Measurements from ENCODE around the gene SPTBN2.
A peak's percentile ranks its signal among the peaks of the same experiment; 100 is the strongest.

Gene SPTBN2

GRCh38 chr11:66701432-66702240, 27.4 kb downstream of the SPTBN2 start:
- DNase-seq = no peak

DNA sequence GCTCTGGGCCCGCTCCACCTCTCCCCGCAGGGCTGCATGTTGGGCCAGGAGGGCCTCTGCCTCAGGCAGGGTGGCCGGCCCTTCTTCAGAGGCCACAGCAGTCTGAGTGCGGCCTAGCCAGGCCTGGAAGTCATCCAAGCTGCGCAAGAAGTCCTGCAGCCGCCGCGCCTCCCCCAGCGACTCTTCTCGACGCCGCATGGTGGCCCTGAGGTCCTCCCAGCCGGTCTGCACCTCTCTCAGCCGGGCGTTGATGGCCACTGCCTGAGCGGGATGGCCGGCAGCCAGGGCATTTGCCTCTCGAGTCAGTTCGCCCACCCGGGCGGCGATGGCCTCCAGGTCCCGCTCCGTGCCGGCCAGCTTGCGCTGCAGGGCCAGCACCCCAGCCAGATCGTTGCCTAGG, 28.3 kb downstream of the SPTBN2 start:
- no peak for DNase-seq

- no peak for DNase-seq
Measured at GRCh38 chr11:66700337-66700736, 28.7 kb downstream of the SPTBN2 start.

DNA sequence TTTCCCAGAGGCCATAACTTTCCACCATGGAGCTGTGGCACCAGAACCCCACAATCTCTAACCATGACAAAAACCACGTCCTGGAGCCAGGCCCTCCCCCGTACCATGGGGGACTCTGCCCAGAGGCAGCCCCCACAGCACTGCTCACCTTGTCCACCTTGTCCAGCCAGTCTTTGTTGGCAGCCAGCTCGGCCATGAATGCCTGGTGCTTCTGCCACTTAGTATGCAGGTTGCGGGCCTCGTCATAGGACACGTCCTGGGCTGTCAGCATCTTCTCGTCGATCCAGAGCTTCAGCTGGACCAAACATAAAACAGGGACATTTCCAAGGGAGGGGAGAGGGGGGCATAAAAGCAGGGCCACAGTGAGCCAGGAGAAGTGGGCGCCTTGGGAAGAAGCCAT, 30.5 kb downstream of the SPTBN2 start:
- DNase-seq = no peak

DNA sequence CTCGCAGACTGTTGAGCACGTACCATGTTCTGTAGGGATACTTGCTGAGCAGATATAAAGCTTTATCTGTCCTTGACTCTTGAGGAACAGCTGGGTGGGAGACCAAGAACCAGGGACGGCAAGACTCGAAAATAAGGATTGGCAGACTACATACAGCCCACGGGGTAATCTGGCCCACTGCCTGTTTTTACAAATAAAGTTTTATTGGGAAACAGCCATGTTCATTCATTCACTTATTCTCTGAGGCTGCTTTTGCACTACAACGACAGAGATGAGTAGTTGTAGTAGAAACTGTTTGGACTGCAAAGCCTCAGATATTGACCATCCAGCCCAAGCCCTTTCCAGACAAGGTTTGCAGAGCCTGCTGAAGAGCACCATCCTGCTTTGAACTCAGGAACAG, 31.0 kb downstream of the SPTBN2 start:
- no peak for DNase-seq

DNA sequence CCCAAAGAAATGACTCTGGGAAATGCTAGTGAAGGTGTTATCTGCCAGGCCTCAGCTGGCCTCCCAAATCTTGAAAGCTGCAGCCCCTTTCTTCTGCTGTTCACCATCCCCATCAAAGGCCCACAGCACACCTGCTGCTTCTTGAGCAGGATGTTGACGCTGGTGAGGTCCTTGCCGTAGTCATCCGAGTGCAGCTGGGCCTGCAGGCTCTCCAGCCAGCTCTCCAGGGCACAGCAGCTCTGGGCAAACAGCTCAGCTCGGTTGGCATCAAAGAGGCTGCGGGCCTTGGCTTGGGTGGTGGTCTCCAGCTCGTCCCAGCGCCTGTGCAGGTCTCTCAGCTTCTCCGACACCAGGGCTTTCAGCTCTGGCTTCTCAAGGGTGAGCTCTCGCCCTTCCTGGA, 32.9 kb downstream of the SPTBN2 start:
- no peak for DNase-seq

DNA sequence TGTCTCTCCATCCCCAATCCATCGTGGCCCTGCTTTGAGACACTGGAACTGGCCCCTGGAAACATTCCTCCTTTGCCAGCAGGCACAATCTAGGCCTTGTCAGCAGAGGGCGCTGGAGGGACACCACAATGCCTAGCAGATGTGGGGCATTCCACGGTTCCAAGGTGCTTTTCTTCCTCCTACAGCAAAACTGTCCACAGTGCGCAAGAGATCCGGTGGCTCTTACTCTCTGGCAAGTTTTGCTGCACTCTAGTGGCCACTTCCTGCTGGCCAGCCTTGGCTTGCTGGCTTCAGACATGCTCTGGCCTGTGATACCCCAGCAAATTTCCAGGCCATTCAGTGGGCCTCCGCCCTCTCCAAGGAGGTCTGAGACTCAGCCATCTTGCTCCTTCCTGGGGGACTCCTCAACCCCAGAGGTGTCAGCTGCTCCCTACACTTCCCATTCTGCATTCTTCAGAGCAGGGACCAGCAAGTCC, 34.2 kb downstream of the SPTBN2 start:
- peak; percentile 95 for DNase-seq

- no peak for DNase-seq
Measured at GRCh38 chr11:66694056-66694410, 35.0 kb downstream of the SPTBN2 start.

- no peak for DNase-seq
Measured at GRCh38 chr11:66693356-66694055, 35.5 kb downstream of the SPTBN2 start.

GRCh38 chr11:66692871-66693331, 36.1 kb downstream of the SPTBN2 start:
- DNase-seq = no peak

GRCh38 chr11:66692446-66692845, 36.6 kb downstream of the SPTBN2 start:
- no peak for DNase-seq

DNA sequence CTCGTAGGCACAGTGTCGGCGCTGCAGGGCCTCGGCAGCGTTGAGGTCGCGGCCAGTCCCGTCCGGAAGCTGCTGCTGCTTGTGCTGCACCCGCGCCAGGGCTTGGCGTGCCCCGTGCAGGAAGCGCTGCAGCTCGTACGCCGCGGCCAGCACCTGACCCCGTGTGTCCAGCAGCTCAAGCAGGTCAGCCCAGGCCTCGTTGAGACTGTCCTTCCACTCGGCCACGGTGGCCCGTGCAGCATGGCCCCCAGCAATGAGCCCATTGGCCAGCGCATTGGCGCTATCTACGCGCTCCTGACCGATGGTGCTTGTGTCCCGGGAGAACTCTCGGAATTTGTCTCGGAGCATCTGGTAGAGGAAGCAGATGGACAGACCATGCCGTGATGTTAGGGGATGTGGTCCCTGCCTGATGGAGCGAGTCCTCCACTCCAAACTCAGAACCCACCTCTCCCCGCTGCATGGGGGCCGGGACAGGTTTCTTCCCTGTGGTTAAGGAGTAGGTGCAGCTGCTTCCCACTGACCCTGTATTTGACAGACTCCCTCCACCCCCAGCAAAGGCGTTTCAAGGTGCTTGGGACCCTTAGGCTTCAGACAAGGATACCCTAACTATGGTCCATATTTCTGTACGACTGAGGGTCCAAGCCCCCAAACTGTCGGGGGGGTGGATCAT, 37.6 kb downstream of the SPTBN2 start:
- no peak for DNase-seq

- no peak for DNase-seq
Measured at GRCh38 chr11:66689661-66690590, 39.1 kb downstream of the SPTBN2 start.

GRCh38 chr11:66688561-66689534, 40.2 kb downstream of the SPTBN2 start:
- no peak for DNase-seq

DNA sequence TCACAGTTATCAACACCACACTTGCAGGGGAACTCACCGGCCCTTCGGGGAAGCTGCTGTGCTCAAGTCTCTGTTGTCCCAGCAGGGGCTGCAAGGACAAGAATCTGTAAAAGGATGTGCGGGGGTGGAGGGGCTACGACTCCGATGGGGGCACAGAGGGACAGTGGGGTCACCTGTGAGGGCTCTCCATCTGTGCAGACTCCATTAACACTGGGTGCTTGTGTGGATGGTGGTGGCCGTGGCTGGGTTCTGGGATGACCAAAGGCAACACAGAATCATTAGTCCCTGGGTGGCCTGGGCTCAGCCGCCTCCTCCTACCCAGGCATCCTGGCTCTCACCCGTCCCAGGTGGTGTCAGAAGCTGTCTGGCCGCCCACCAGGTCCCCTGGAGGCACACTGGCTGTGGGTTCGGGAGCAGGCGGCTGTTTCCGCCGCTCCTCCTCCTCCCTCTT, 41.2 kb downstream of the SPTBN2 start:
- no peak for DNase-seq

- no peak for DNase-seq
Measured at GRCh38 chr11:66686801-66687750, 41.9 kb downstream of the SPTBN2 start.

GRCh38 chr11:66686100-66686785, 42.8 kb downstream of the SPTBN2 start:
- no peak for DNase-seq

DNA sequence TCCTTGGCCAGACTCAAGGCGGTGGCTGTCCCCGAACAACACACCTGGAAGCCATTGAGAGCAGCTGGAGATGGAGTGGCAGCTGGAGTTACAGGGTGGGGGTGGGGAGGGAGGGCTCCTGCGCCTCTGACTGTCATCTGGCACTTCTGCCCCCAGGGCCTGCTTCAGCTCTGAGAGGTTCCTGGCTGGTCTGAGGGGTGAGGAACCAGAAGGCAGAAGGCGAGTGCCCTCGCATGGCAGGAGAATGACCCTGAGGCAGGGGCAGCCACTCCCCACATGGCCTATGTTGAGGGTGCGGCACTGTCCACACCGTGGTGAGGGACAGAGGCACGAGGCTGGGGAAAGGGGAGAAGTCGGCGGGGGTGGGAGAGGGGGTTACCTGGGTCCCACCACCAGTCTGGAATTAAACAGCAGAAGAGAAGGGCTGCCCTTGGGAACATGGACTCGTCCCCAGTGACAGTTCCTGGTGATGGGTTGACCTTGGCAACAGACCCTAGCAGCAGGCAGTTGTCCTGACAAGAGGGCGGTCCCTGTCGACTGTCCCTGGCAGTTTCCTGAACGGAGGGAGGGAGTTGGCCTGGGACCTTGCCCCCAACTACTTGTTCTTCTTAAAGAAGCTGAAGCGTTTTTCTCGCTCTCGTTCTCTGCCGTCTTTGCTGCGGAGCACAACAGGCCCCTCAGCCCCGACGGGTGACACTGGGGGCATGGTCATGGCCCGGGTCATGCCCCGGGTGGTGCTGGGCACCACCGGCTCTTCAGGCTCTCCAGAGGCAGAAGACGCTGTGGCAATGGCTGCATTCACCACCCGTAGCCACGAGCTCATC, 43.5 kb downstream of the SPTBN2 start:
- no peak for DNase-seq

Data from fibroblast of skin of abdomen (primary cell).